ENCODE results near the gene SPATA2L.

The SPATA2L gene

GRCh38 chr16:89727406-89728120 is 26.1 kb upstream of the SPATA2L start:
- no peak for DNase-seq (ENCODE audit: low read depth)

- DNase-seq (ENCODE audit: low read depth), result no peak
These were observed 22.1 kb upstream of the SPATA2L start for GRCh38 chr16:89723279-89724250.

- DNase-seq (ENCODE audit: low read depth), result no peak
These were observed 21.1 kb upstream of the SPATA2L start for GRCh38 chr16:89722392-89723278.

GRCh38 chr16:89721546-89722391 is 20.3 kb upstream of the SPATA2L start:
- peak; percentile 76 for DNase-seq (ENCODE audit: low read depth)

- peak; percentile 64 for DNase-seq (ENCODE audit: low read depth)
These were observed 19.5 kb upstream of the SPATA2L start, which contains the start of the genes VPS9D1 and ZNF276 for GRCh38 chr16:89720813-89721545. TSS of gene VPS9D1 (minus strand) at chr16:89720898. CDS start at chr16:89720861, 37 bp downstream. TSS of gene ZNF276 (plus strand) at chr16:89721537. CDS start at chr16:89721641, 104 bp downstream.

DNA sequence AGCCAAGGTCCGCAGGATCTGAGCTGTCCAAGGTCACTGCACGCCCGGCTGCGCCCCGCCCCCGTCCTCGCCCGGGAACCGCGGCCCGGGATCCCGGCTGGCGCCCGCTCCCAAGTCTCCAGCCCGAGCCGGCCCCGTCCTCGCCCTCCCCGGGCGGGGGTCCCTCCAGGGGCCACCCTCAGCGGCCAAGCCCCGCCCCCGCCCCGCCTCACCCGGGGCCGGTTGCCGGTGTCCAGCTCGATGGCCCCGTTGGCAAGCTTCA is 19.0 kb upstream of the SPATA2L start:
- no peak for DNase-seq (ENCODE audit: low read depth)

DNA sequence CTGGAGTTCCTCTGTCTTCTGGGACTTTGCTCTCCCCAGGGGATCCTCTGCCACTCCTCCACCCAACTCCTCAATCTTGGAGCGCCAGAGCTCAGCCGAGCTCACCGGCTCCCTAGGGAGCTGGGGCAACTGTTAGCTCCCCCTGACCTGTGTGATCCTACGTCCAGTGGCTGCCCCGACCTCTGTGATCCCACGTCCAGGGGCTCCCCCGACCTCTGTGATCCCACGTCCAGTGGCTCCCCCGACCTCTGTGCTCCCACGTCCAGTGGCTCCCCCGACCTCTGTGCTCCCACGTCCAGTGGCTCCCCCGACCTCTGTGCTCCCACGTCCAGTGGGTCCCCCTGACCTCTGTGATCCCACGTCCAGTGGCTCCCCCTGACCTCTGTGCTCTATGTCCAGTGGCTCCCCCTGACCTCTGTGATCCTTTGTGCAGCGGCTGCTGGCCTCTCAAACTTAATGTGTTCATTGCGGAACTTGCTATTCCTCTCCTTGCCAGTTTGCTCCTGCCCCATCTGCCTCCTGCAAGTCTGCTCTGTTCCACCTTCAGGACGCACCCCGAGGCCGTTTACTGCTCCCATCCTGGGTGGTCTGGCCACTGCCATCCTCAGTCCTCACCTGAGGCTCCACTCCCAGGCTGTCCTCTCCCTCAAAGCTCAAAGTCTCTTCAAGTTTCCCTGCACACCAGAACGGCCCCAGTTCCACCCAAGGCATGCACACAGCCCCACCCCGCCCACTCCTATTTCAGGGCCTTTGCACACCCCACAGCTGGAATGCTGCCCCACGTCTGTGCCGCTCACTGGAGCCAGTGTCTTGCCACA is 16.4 kb upstream of the SPATA2L start:
- no peak for DNase-seq (ENCODE audit: low read depth)

DNA sequence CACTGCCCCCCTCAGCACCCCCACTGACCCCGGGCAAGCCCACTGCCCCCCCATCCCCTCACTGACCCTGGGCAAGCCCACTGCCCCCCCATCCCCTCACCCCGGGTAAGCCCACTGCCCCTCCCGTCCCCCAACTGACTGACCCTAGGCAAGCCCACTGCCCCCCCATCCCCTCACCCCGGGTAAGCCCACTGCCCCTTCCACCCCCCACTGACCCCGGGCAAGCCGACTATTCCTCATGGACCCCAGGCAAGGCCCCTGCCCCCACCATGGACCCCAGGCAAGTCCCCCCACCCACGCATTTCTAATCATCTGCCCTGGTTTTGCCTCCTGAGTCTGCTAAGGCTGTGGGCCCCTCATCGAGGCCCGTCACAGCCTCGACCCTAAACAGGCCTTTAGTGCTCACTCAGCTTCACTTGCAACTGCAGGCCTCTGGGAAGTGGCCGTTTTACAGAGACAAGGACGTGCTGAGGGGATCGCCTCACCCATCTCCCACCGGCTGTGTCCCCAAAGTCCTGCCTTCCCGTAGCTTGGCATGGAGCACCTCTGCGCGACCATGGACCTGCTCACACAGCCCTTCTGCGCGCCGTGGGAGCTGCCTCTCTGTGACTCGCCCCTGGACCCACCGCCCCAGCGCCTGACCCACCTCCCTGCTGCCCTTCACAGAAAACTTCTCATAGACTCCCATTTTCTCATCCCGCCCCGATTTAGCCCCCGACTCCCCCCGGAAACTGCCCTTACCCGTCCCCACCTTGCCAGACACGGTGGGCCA is 15.6 kb upstream of the SPATA2L start:
- DNase-seq (ENCODE audit: low read depth), result no peak

GRCh38 chr16:89716493-89716892 is 15.0 kb upstream of the SPATA2L start:
- no peak for DNase-seq (ENCODE audit: low read depth)

- no peak for DNase-seq (ENCODE audit: low read depth)
These were observed 10.8 kb upstream of the SPATA2L start for GRCh38 chr16:89712274-89712781.

GRCh38 chr16:89711601-89712273 is 10.2 kb upstream of the SPATA2L start:
- DNase-seq (ENCODE audit: low read depth), result no peak

DNA sequence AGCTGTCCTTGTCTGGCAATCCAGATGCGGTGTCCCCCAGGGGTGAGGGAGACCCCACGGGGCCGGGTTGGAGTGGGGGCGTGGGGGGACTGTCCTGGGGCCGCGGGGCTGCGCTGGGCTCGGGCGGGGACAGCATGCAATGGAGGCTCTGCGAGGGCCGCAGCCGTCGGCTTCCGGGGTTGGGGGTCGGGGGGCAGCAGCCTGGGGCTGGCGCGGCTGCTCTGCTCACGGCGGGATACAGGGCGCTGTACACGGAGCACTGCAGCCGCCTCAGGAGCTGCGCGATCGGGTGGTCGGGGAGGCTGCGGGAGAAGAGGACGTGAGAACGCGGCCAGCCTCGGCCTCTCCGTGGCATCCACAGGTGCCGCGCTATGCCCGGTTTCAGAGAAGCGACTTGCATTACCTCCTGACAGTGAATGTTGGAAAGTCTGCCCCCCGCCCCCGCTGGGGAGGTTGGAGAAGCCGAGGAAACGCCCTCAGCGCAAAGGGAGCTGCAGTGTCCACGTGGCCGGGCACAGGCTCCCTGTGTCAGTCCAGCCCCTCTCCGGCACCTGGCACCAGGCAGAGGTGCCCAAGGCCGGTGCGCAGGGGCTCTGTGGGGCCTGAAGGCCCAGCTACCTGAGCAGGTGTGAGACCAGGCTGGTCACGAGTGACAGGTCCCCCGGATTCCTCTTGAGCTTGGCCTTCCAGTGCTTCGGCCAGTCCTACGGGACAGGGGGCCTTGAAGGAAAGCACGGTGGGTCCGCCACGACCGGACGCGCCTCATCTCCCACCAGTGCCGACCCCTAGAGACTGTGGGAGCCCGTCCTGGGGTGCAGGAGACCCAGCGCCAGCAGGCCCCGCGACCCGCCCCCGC is 9.4 kb upstream of the SPATA2L start:
- no peak for DNase-seq (ENCODE audit: low read depth)

DNA sequence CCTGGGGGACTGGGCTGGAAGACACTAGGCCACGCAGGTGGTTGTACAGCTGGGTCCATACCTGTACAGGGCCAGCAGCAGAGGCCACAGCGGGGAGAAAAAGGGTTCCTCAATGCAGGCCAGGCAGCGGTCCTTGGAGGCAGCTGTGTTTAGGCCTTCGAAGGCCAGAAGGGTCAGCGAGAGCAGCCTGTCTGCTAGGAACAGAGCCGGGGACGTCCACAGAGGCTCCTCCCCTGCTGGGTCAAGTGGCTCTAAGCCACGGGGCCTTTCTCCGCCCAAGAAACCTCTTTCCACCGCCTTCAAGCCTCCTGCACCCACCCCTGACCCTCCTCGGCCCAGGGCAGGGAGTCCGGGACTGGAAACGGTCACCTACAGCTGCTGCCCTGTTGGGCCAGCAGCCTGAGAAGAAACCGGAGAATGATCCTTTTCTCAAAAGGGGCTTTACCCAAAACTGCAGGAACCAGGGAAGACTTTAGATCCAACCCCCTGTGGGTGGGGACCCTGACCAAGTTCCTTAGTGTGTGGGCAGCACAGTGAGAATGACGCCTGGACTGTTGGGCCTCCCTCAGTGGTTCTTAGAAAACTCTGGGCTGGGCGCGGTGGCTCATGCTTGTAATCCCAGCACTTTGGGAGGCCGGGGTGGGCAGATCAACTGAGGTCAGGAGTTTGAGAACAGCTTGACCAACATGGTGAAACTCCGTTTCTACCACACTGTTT is 8.4 kb upstream of the SPATA2L start:
- DNase-seq (ENCODE audit: low read depth), result no peak

GRCh38 chr16:89709166-89709565 is 7.7 kb upstream of the SPATA2L start:
- DNase-seq (ENCODE audit: low read depth), result no peak

DNA sequence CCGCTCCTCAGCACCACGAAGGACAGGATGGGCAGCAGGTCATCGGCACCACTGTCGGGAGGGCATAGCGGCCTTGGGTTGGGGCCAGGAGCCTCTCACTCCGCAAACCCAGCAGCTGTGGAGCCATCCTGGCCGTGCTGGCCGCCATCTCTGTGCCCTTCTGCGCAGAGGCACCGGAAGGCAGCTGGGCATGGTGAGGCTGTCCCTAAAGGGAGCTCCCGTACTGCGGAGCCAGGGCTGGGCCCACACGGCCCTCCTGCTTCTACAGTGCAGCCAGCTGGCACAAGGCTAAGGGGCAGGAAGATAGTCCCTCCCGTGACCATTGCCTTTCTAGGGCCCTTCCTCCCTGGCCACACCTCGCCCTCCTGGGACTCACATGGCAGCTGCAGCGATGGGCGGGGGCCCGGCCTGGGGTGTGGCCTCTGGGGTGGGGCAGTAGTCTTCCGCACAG is 7.0 kb upstream of the SPATA2L start:
- no peak for DNase-seq (ENCODE audit: low read depth)

DNA sequence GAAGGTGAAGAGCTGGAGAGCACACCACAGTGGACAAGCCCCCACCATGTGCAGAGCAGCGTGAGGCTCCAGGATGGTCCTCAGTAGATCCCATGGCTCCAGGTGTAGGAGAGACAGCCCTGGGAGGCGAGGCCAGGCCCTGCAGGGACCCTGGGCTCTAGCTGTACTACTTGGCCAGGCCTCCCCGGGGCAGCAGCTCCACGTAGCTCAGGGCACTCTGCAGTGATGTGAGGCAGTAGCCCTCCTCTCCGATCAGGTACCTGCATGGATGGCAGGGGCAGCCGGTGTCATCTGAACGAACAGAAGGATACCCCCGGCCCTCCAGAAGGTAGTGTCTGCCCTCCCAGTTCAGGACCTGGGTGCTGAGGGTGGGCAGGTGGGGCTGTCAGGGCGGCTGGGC is 6.2 kb upstream of the SPATA2L start:
- DNase-seq (ENCODE audit: low read depth), result no peak

All from stimulated activated CD8-positive, alpha-beta memory T cell treated with anti-CD3 and anti-CD28 coated beads, Interleukin-15, amount 100 ng/mL, for 24 hours (primary cell).